ENCODE data around the gene OR6X1.
"Not testable (repeated sequence)": the region's sequence is repeated elsewhere in the genome, so short reads cannot be mapped to it uniquely, and the experiment has no call there.

DNA sequence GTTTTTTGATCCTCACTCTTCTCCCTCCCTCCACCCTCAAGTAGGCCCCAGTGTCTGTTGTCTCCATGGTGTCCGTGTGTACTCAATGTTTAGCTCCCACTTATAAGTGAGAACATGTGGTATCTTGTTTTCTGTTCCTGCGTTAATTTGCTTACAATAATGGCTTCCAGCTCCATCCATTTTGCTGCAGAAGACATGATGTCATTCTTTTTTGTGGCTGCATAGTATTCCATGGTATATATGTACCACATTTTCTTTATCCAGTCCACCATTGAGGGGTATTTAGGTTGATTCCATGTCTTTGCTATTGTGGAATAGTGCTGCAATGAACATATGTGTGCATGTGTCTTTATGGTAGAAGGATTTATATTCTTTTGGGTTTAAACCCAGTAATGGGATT lies 6.0 kb downstream of the OR6X1 start:
- TF ChIP-seq, protein P1, sequence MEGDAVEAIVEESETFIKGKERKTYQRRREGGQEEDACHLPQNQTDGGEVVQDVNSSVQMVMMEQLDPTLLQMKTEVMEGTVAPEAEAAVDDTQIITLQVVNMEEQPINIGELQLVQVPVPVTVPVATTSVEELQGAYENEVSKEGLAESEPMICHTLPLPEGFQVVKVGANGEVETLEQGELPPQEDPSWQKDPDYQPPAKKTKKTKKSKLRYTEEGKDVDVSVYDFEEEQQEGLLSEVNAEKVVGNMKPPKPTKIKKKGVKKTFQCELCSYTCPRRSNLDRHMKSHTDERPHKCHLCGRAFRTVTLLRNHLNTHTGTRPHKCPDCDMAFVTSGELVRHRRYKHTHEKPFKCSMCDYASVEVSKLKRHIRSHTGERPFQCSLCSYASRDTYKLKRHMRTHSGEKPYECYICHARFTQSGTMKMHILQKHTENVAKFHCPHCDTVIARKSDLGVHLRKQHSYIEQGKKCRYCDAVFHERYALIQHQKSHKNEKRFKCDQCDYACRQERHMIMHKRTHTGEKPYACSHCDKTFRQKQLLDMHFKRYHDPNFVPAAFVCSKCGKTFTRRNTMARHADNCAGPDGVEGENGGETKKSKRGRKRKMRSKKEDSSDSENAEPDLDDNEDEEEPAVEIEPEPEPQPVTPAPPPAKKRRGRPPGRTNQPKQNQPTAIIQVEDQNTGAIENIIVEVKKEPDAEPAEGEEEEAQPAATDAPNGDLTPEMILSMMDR (IDR thresholded peaks at IDR 0.05; ENCODE audit: low read depth, low read length), result not testable (repeated sequence)
- TF ChIP-seq EZH2phosphoT487 (IDR thresholded peaks at IDR 0.05; ENCODE audit: low read depth), result not testable (repeated sequence)

Measured in OCI-LY3 (cell line).